Uterus (tissue), 2 donors: Measurements from ENCODE around the gene VCL.

ENCODE experiments used
- CTCF ChIP-seq, 4 experiments: fragments of 200-600 bp in 2 of 4; fragments of 450-650 bp in 2 of 4; sonication (generic) in 2 of 4; IDR thresholded peaks; one replicate each; pipeline ENCODE4 v1.5.1; 2016 to 2019; ENCODE audit warnings: antibody characterized with exemption in 4 of 4, mild to moderate bottlenecking in 2 of 4, moderate library complexity in 1 of 4
- POLR2A ChIP-seq, 2 donors: fragments of 450-650 bp; IDR thresholded peaks; one replicate each; pipeline ENCODE4 v1.6.1; 2016; ENCODE audit warnings: antibody characterized with exemption in 2 of 2, mild to moderate bottlenecking in 1 of 2, moderate library complexity in 1 of 2

- TF ChIP-seq POLR2A (IDR thresholded peaks at IDR 0.05) (no peak), CTCF (IDR thresholded peaks at IDR 0.05) (no peak)
Measured at GRCh38 chr10:73997461-73997786, 492 bp upstream of the VCL start.
